ENCODE measurements around the gene CR1L. TPM values are rescaled to one million over a fixed set of nuclear protein-coding genes. Genes with fewer than 3 reads are reported as not detected.
A peak's percentile ranks its signal among the peaks of the same experiment; 100 is the strongest.

The CR1L gene
- total and polyA plus RNA-seq, 9 of the 15 experiments (the other 6 are each of a cell fraction or from before 2014, with no cell fraction given), result 10.1 to 74.8 (median 34.3) TPM

- TF ChIP-seq KDM1A (IDR thresholded peaks at IDR 0.05) (no peak), TGIF2 (CRISPR knock-in tag; IDR thresholded peaks at IDR 0.05) (no peak), MBD2 (IDR thresholded peaks at IDR 0.05; ENCODE audit: borderline replicate concordance, low read depth) (no peak), ETV6 (IDR thresholded peaks at IDR 0.05; ENCODE audit: borderline replicate concordance in 1 of 2, low read depth in 2 of 2, low read length in 1 of 2) (no peak), ETV6 (CRISPR knock-in tag; IDR thresholded peaks at IDR 0.05; ENCODE audit: borderline replicate concordance) (no peak), ZNF184 (CRISPR knock-in tag; IDR thresholded peaks at IDR 0.05) (no peak), STAT5B (CRISPR knock-in tag; IDR thresholded peaks at IDR 0.05) (no peak), HDAC3 (IDR thresholded peaks at IDR 0.05; ENCODE audit: borderline replicate concordance, partially characterized antibody) (no peak), NRF1 (conservative IDR thresholded peaks at IDR 0.05 in 1 of 2, IDR thresholded peaks at IDR 0.05 in 1 of 2) (peak; percentile 29 to 35; a peak in 1 of 4 replicates), COPS2 (conservative IDR thresholded peaks at IDR 0.05) (no peak), E4F1 (CRISPR knock-in tag; IDR thresholded peaks at IDR 0.05; ENCODE audit: borderline replicate concordance) (no peak), POLR2AphosphoS5 (IDR thresholded peaks at IDR 0.05; ENCODE audit: control insufficient read depth, insufficient read depth, low read depth, low read length) (no peak), MAFF (IDR thresholded peaks at IDR 0.05; ENCODE audit: low read length) (no peak)
- TF ChIP-seq, protein P1, sequence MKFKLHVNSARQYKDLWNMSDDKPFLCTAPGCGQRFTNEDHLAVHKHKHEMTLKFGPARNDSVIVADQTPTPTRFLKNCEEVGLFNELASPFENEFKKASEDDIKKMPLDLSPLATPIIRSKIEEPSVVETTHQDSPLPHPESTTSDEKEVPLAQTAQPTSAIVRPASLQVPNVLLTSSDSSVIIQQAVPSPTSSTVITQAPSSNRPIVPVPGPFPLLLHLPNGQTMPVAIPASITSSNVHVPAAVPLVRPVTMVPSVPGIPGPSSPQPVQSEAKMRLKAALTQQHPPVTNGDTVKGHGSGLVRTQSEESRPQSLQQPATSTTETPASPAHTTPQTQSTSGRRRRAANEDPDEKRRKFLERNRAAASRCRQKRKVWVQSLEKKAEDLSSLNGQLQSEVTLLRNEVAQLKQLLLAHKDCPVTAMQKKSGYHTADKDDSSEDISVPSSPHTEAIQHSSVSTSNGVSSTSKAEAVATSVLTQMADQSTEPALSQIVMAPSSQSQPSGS (CRISPR knock-in tag; IDR thresholded peaks at IDR 0.05), result no peak
- TF ChIP-seq, protein P2, sequence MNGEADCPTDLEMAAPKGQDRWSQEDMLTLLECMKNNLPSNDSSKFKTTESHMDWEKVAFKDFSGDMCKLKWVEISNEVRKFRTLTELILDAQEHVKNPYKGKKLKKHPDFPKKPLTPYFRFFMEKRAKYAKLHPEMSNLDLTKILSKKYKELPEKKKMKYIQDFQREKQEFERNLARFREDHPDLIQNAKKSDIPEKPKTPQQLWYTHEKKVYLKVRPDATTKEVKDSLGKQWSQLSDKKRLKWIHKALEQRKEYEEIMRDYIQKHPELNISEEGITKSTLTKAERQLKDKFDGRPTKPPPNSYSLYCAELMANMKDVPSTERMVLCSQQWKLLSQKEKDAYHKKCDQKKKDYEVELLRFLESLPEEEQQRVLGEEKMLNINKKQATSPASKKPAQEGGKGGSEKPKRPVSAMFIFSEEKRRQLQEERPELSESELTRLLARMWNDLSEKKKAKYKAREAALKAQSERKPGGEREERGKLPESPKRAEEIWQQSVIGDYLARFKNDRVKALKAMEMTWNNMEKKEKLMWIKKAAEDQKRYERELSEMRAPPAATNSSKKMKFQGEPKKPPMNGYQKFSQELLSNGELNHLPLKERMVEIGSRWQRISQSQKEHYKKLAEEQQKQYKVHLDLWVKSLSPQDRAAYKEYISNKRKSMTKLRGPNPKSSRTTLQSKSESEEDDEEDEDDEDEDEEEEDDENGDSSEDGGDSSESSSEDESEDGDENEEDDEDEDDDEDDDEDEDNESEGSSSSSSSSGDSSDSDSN (IDR thresholded peaks at IDR 0.05; ENCODE audit: borderline replicate concordance in 1 of 2, low read depth in 2 of 2, low read length in 2 of 2), result no peak
These were observed 102.9 kb downstream of the CR1L start (continued) for GRCh38 chr1:207747627-207748492.

All from K562 (cell line).